Measurements from ENCODE around the gene ILRUN.

GRCh38 chr6:34673064-34673463 lies 23.5 kb downstream of the ILRUN start:
- TF ChIP-seq EZH2 (IDR thresholded peaks at IDR 0.05; ENCODE audit: insufficient read depth, poor library complexity, severe bottlenecking) (no peak), EZH2phosphoT487 (IDR thresholded peaks at IDR 0.05; ENCODE audit: insufficient read depth, low read depth) (no peak)

All from GM23248 (cell line).